HG03558 (cell line): ENCODE measurements around the gene PACSIN1.
"Not testable (repeated sequence)": the region's sequence is repeated elsewhere in the genome, so short reads cannot be mapped to it uniquely, and the experiment has no call there.

Experiments used
- ATAC-seq: cut with Tn5 transposase; IDR thresholded peaks from one replicate; pipeline ENCODE4 v1.9.1; 2021; ENCODE audit warnings: moderate number of reproducible peaks; ENCODE audit not compliant: unreplicated experiment; ENCODE audit errors: extremely low read depth

PACSIN1 gene

GRCh38 chr6:34483781-34484180, 17.9 kb downstream of the PACSIN1 start:
- ATAC-seq, result not testable (repeated sequence)

- no peak for ATAC-seq
Measured at GRCh38 chr6:34484391-34484790, 18.5 kb downstream of the PACSIN1 start.

GRCh38 chr6:34484899-34485298, 19.0 kb downstream of the PACSIN1 start:
- ATAC-seq, result no peak

GRCh38 chr6:34485321-34486060, 19.6 kb downstream of the PACSIN1 start:
- ATAC-seq, result no peak

- no peak for ATAC-seq
Measured at GRCh38 chr6:34486106-34486740, 20.3 kb downstream of the PACSIN1 start.

- ATAC-seq, result not testable (repeated sequence)
Measured at GRCh38 chr6:34486886-34487285, 21.0 kb downstream of the PACSIN1 start.

- no peak for ATAC-seq
Measured at GRCh38 chr6:34487536-34487935, 21.7 kb downstream of the PACSIN1 start.

- no peak for ATAC-seq
Measured at GRCh38 chr6:34489207-34489805, 23.4 kb downstream of the PACSIN1 start.

GRCh38 chr6:34490390-34491090, 24.7 kb downstream of the PACSIN1 start:
- no peak for ATAC-seq

- no peak for ATAC-seq
Measured at GRCh38 chr6:34491091-34491430, 25.2 kb downstream of the PACSIN1 start.

GRCh38 chr6:34493344-34493743, 27.5 kb downstream of the PACSIN1 start:
- no peak for ATAC-seq

- ATAC-seq, result no peak
Measured at GRCh38 chr6:34494973-34495372, 29.1 kb downstream of the PACSIN1 start.

GRCh38 chr6:34496103-34496685, 30.3 kb downstream of the PACSIN1 start:
- ATAC-seq, result no peak

GRCh38 chr6:34497411-34497810, 31.5 kb downstream of the PACSIN1 start:
- ATAC-seq, result no peak

GRCh38 chr6:34506718-34507117, 40.8 kb downstream of the PACSIN1 start:
- ATAC-seq, result no peak

GRCh38 chr6:34508425-34508824, 42.5 kb downstream of the PACSIN1 start:
- ATAC-seq, result no peak

- ATAC-seq, result no peak
Measured at GRCh38 chr6:34509782-34510181, 43.9 kb downstream of the PACSIN1 start.

GRCh38 chr6:34510299-34510698, 44.4 kb downstream of the PACSIN1 start:
- no peak for ATAC-seq

GRCh38 chr6:34511214-34511914, 45.5 kb downstream of the PACSIN1 start:
- ATAC-seq, result no peak
